ENCODE data around the gene GNG8. TPM values are rescaled to one million over a fixed set of nuclear protein-coding genes. Genes with fewer than 3 reads are reported as not detected.

GNG8 gene
- total and polyA plus RNA-seq, 10 of the 15 experiments (the other 5 are each of a cell fraction or from before 2014, with no cell fraction given) = 1.2 to 6.6 (median 2.7) TPM; not detected in 6

- no peaks in the 10 kb centered on the region for H4K20me1 ChIP-seq (ENCODE audit: control insufficient read depth, insufficient read depth)
- H3K79me2 ChIP-seq (ENCODE audit: control insufficient read depth, insufficient read depth, low read length) = no peaks in the 10 kb centered on the region
- ChIA-PET POLR2A (no interaction called here), CTCF (no interaction called here), SMC1A (ENCODE audit: uncharacterized antibody, unreplicated experiment) (no interaction called here), RAD21 (ENCODE audit: unreplicated experiment) (no interaction called here)
- H3K27me3 ChIP-seq (replicated peaks in 1 of 2; ENCODE audit: control insufficient read depth in 2 of 2, insufficient read depth in 2 of 2, low read length in 1 of 2) = no peaks in the 10 kb centered on the region; a peak in 2 of 4 replicates
- H2AFZ ChIP-seq (ENCODE audit: control insufficient read depth, low read depth, low read length) = no peak overlapping the region
- H3K36me3 ChIP-seq (ENCODE audit: control insufficient read depth in 2 of 2, insufficient read depth in 2 of 2, low read length in 1 of 2) = no peaks in the 10 kb centered on the region
- H3K27ac ChIP-seq (ENCODE audit: control insufficient read depth, insufficient read depth) = no peak overlapping the region
- TF ChIP-seq PBX3 (IDR thresholded peaks at IDR 0.05; ENCODE audit: insufficient replicate concordance, low read depth, low read length) = no peak
- TF ChIP-seq STAT1 (conservative IDR thresholded peaks at IDR 0.05) = no peak
- TF ChIP-seq PAX8 (IDR thresholded peaks at IDR 0.05) = no peak
- TF ChIP-seq STAT3 (IDR thresholded peaks at IDR 0.05; ENCODE audit: low read depth, low read length) = no peak
- TF ChIP-seq SUPT20H (IDR thresholded peaks at IDR 0.05; ENCODE audit: borderline replicate concordance, control insufficient read depth, low read depth, low read length) = no peak
- TF ChIP-seq FOXM1 (IDR thresholded peaks at IDR 0.05; ENCODE audit: low read depth, low read length) = no peak
- no peak for TF ChIP-seq NR2C1 (IDR thresholded peaks at IDR 0.05)
- TF ChIP-seq ELK1 (IDR thresholded peaks at IDR 0.05; ENCODE audit: low read depth, low read length) = no peak
- no peak for TF ChIP-seq CHD4 (IDR thresholded peaks at IDR 0.05)
- peaks cover 5% of the 10 kb centered on the region for H3K4me1 ChIP-seq (ENCODE audit: control insufficient read depth, insufficient read depth, low read length)
- 60% methylated on average over 7 of the region's 7 CpGs for WGBS (ENCODE audit: insufficient coverage, insufficient replicate concordance, low lambda C conversion rate, missing lambda C conversion rate)
- FAIRE-seq = no peak
- ATAC-seq = no peak
- BruUV-seq (replicated peaks) = no TSS peak
- H3K4me3 ChIP-seq = no peak overlapping the region
- H3K4me2 ChIP-seq (ENCODE audit: control insufficient read depth, insufficient read depth) = no peak overlapping the region
- intact Hi-C loops (cut with micrococcal nuclease; ENCODE audit: unreplicated experiment) (no loop called here), in situ Hi-C loops (cut with MboI) (no loop called here)
- no peak for DNase-seq (ENCODE audit: low read depth, low spot score)
- H3K9me3 ChIP-seq (replicated peaks; ENCODE audit: control insufficient read depth, insufficient read depth, low read length) = no peaks in the 10 kb centered on the region; the same call in 2 of the 3 replicates
- H3K9ac ChIP-seq (ENCODE audit: control insufficient read depth, insufficient read depth, low read length) = no peak overlapping the region
Observed at GRCh38 chr19:46650445-46650844, 14.4 kb upstream of the GNG8 start.
